ENCODE data around the gene PANK4.

The PANK4 gene

GRCh38 chr1:2563205-2563604 is 36.8 kb upstream of the PANK4 start:
- H3K4me3 ChIP-seq (ENCODE audit: low read length): no peak overlapping the region
- no peak for TF ChIP-seq ZNF274 (IDR thresholded peaks at IDR 0.05; ENCODE audit: low read depth, low read length)

- H3K4me3 ChIP-seq (ENCODE audit: low read length): no peak overlapping the region
- no peak for TF ChIP-seq ZNF274 (IDR thresholded peaks at IDR 0.05; ENCODE audit: low read depth, low read length)
These were observed 35.8 kb upstream of the PANK4 start for GRCh38 chr1:2561898-2562895.

- TF ChIP-seq ZNF274 (IDR thresholded peaks at IDR 0.05; ENCODE audit: low read depth, low read length): no peak
These were observed 35.0 kb upstream of the PANK4 start for GRCh38 chr1:2561446-2561845.

GRCh38 chr1:2560299-2561073 is 34.1 kb upstream of the PANK4 start:
- no peak for TF ChIP-seq ZNF274 (IDR thresholded peaks at IDR 0.05; ENCODE audit: low read depth, low read length)
- H3K4me3 ChIP-seq (ENCODE audit: low read length): no peak overlapping the region

More at GRCh38 chr1:2561446-2561845, 35.0 kb upstream of the PANK4 start:
- no peak overlapping the region for H3K4me3 ChIP-seq (ENCODE audit: low read length)

GRCh38 chr1:2559509-2560298 is 33.3 kb upstream of the PANK4 start:
- no peak for TF ChIP-seq ZNF274 (IDR thresholded peaks at IDR 0.05; ENCODE audit: low read depth, low read length)
- no peak overlapping the region for H3K4me3 ChIP-seq (ENCODE audit: low read length)

- no peak overlapping the region for H3K4me3 ChIP-seq (ENCODE audit: low read length)
- TF ChIP-seq ZNF274 (IDR thresholded peaks at IDR 0.05; ENCODE audit: low read depth, low read length): no peak
These were observed 32.5 kb upstream of the PANK4 start for GRCh38 chr1:2558861-2559260.

GRCh38 chr1:2558420-2558819 is 32.0 kb upstream of the PANK4 start:
- H3K4me3 ChIP-seq (ENCODE audit: low read length): no peak overlapping the region
- TF ChIP-seq ZNF274 (IDR thresholded peaks at IDR 0.05; ENCODE audit: low read depth, low read length): no peak

GRCh38 chr1:2557482-2558400 is 31.3 kb upstream of the PANK4 start:
- TF ChIP-seq ZNF274 (IDR thresholded peaks at IDR 0.05; ENCODE audit: low read depth, low read length): no peak
- H3K4me3 ChIP-seq (ENCODE audit: low read length): peak overlapping the region; percentile 66; the same call in 1 of the 2 replicates

GRCh38 chr1:2556678-2557481 is 30.5 kb upstream of the PANK4 start:
- no peak for TF ChIP-seq ZNF274 (IDR thresholded peaks at IDR 0.05; ENCODE audit: low read depth, low read length)
- H3K4me3 ChIP-seq (ENCODE audit: low read length): peak overlapping the region; percentile 66; the same call in 1 of the 2 replicates

GRCh38 chr1:2556277-2556677 is 29.9 kb upstream of the PANK4 start, which contains the start of gene TNFRSF14:
TNFRSF14 (plus strand) TSS chr1:2556371; CDS start chr1:2556665, 294 bp downstream.
- H3K4me3 ChIP-seq (ENCODE audit: low read length): peak within 1 kb of the TSS; percentile 66; the same call in 1 of the 2 replicates
- no peak for TF ChIP-seq ZNF274 (IDR thresholded peaks at IDR 0.05; ENCODE audit: low read depth, low read length)

- H3K4me3 ChIP-seq (ENCODE audit: low read length): peak overlapping the region; percentile 66; the same call in 1 of the 2 replicates
- TF ChIP-seq ZNF274 (IDR thresholded peaks at IDR 0.05; ENCODE audit: low read depth, low read length): no peak
These were observed 29.4 kb upstream of the PANK4 start for GRCh38 chr1:2555634-2556276.

Measured in GM08714 (cell line).